Peyer's patch (tissue), 4 donors: ENCODE results near the gene COX7A2L. TPM values are rescaled to one million over a fixed set of nuclear protein-coding genes. Genes with fewer than 3 reads are reported as not detected.

Source experiments
- DNase-seq, 3 donors: peaks; one replicate each; pipeline ENCODE4 v3.0.0-alpha.2; 2017 to 2019
- H3K27ac ChIP-seq, 4 donors: fragments of 200-600 bp; sonication (generic); one replicate each; pipeline ENCODE4 v1.5.1; 2016 to 2019
- H3K27me3 ChIP-seq, 2 donors: fragments of 200-600 bp; sonication (generic); one replicate each; pipeline ENCODE4 v1.5.1; 2019
- H3K36me3 ChIP-seq, 3 donors: fragments of 200-600 bp; sonication (generic); one replicate each; pipeline ENCODE4 v1.5.1; 2016 to 2019
- H3K4me1 ChIP-seq, 4 donors: fragments of 200-600 bp; sonication (generic); one replicate each; pipeline ENCODE4 v1.5.1; 2016 to 2019
- H3K4me3 ChIP-seq, 4 donors: fragments of 200-600 bp; sonication (generic); 1 replicate in 3 of 4; 2 replicates in 1 of 4; pipeline ENCODE4 v1.5.1; 2016 to 2019; ENCODE audit warnings: mild to moderate bottlenecking in 1 of 4
- H3K9me3 ChIP-seq, 4 donors: fragments of 200-600 bp; sonication (generic); one replicate each; pipeline ENCODE4 v1.5.1; 2016 to 2019; ENCODE audit warnings: mild to moderate bottlenecking in 1 of 4
- POLR2A ChIP-seq, 2 donors: fragments of 450-650 bp; IDR thresholded peaks; one replicate each; pipeline ENCODE4 v1.5.1; 2017; ENCODE audit warnings: antibody characterized with exemption in 2 of 2, mild to moderate bottlenecking in 2 of 2, moderate library complexity in 2 of 2
- total RNA-seq, 4 donors: library from RNA; depleted of rRNA; stranded (reverse); fragments of >200 nt; gene quantifications; one replicate each; pipeline ENCODE4 v1.1.0, GENCODE V29; 2016
- TF ChIP-seq, protein P1 (sequence below), 6 experiments: fragments of 450-650 bp in 4 of 6; fragments of 200-600 bp in 2 of 6; sonication (generic) in 1 of 6; IDR thresholded peaks; one replicate each; pipeline ENCODE4 v1.5.1; 2017 to 2019; ENCODE audit warnings: antibody characterized with exemption in 6 of 6, mild to moderate bottlenecking in 3 of 6, moderate library complexity in 1 of 6

The COX7A2L gene
- total RNA-seq, 4 donors from 2014 or later, result 77.3 to 143 (median 101) TPM

DNA sequence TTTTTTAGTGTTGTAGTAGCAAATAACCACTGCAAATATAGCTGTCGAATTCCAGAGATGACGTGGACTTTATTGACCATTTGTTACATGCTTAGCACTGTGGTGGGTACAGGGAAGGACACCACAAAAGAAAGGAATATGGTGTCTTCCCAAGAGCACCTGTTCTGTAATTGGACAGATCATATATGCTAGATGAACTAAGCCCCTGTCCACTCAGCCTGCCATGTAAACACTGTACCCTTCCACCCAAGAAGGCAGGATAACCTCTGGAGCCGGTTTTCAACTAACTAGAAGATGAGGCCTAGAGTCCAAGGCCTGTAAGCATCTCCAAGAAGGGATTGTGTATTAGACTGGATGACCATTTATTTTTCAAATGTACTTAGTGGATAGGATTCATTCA, 44.1 kb downstream of the COX7A2L start:
- no peak for DNase-seq
- H3K9me3 ChIP-seq, result no peaks in the 10 kb centered on the region
- H3K4me1 ChIP-seq, result no peaks in the 10 kb centered on the region
- H3K27ac ChIP-seq, result no peak overlapping the region
- peaks cover 0 to 25% (median 0%) of the 10 kb centered on the region in 3 donors for H3K36me3 ChIP-seq
- no peaks in the 10 kb centered on the region for H3K27me3 ChIP-seq
- H3K4me3 ChIP-seq, result no peak overlapping the region
- no peak for TF ChIP-seq POLR2A (IDR thresholded peaks at IDR 0.05)
- TF ChIP-seq, protein P1, sequence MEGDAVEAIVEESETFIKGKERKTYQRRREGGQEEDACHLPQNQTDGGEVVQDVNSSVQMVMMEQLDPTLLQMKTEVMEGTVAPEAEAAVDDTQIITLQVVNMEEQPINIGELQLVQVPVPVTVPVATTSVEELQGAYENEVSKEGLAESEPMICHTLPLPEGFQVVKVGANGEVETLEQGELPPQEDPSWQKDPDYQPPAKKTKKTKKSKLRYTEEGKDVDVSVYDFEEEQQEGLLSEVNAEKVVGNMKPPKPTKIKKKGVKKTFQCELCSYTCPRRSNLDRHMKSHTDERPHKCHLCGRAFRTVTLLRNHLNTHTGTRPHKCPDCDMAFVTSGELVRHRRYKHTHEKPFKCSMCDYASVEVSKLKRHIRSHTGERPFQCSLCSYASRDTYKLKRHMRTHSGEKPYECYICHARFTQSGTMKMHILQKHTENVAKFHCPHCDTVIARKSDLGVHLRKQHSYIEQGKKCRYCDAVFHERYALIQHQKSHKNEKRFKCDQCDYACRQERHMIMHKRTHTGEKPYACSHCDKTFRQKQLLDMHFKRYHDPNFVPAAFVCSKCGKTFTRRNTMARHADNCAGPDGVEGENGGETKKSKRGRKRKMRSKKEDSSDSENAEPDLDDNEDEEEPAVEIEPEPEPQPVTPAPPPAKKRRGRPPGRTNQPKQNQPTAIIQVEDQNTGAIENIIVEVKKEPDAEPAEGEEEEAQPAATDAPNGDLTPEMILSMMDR (IDR thresholded peaks at IDR 0.05), result no peak

DNA sequence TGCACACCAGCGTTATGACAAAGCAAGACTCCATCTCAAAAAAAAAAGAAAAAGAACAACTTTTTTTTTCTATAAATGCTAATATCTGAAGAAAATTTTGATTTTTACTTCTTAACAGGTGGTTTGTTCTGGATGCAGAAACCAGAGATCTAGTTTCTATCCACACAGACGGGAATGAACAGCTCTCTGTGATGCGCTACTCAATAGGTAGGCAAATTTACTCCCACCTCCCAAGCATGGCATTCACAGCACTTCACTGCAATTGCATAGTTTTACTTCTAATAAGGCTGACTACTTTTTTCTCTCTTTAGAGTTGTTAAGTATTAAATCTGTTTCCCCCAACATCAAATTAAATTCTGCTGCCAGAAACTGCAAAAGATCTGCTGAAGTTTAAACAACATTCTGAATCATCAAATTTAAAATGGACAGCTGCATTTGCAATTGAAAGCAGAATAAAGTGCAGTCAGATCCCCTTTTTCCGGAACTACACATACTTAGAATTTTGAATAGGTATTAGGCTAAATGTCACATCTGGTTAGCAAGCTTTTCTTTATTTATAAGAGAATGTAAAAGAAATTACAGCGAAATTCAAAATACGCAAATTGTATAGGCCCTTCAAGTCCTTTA, 45.1 kb downstream of the COX7A2L start:
- no peaks in the 10 kb centered on the region for H3K27me3 ChIP-seq
- H3K4me1 ChIP-seq, result no peaks in the 10 kb centered on the region
- no peak for DNase-seq
- no peaks in the 10 kb centered on the region for H3K9me3 ChIP-seq
- no peak for TF ChIP-seq POLR2A (IDR thresholded peaks at IDR 0.05)
- TF ChIP-seq, protein P1 (IDR thresholded peaks at IDR 0.05), result no peak
- H3K27ac ChIP-seq, result no peak overlapping the region
- H3K4me3 ChIP-seq, result no peak overlapping the region
- peaks cover 0 to 25% (median 0%) of the 10 kb centered on the region in 3 donors for H3K36me3 ChIP-seq

DNA sequence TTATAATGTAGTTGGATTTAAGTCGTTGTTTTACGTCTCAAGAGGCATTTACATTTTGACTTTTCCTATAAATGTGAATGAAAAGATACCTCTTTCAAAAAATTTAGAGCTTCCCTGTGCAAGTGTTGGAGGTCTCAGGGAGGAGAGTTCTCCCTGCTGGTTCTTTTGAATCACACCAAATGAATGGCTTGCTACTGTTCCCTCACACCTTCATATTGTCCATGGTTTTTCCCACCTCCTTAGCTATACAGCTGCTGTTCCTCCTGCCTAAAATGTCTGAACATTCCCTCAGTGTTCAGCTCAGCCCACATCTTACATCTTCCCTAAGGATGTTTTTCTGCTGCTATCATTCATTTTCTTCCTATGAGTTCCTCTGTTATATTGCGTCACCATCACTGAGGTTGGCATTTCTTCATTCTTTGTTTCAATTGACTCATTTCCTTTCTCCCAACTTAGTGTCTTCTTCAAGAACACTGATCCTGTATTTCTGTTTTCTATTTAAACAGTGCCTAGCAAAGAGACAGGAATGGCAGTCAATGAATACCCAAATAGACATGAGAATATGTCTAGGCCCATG, 46.0 kb downstream of the COX7A2L start:
- peaks cover 0 to 25% (median 0%) of the 10 kb centered on the region in 3 donors for H3K36me3 ChIP-seq
- no peak overlapping the region for H3K27ac ChIP-seq
- no peaks in the 10 kb centered on the region for H3K27me3 ChIP-seq
- TF ChIP-seq, protein P1 (IDR thresholded peaks at IDR 0.05), result no peak
- TF ChIP-seq POLR2A (IDR thresholded peaks at IDR 0.05), result no peak
- H3K4me1 ChIP-seq, result no peaks in the 10 kb centered on the region
- H3K9me3 ChIP-seq, result no peaks in the 10 kb centered on the region
- no peak for DNase-seq
- H3K4me3 ChIP-seq, result no peak overlapping the region

DNA sequence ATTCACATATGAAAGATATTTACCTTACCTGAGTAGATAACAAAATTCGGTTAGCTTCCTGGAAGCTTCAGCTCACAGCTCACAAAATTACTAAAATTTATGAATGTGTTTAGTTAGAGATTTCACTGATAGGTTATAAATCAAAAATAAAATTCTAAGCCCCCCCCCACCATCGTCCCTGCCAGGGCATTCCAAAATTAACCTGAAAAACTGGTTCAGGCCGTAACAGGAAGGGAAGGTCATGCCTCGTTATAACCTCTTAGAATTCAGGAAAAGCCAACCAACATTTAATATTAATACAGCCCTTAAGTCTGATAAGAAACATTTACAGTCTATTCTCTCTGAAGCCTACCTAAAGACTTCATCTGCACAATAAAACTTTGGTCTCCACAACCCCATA, 48.9 kb downstream of the COX7A2L start:
- Histone ChIP-seq H3K4me3 (no peak overlapping the region), H3K27me3 (no peaks in the 10 kb centered on the region), H3K36me3 (peaks cover 0 to 20% (median 0%) of the 10 kb centered on the region in 3 donors), H3K27ac (no peak overlapping the region), H3K4me1 (no peaks in the 10 kb centered on the region), H3K9me3 (no peaks in the 10 kb centered on the region)
- no peak for DNase-seq
- TF ChIP-seq, protein P1 (IDR thresholded peaks at IDR 0.05), result no peak
- no peak for TF ChIP-seq POLR2A (IDR thresholded peaks at IDR 0.05)

DNA sequence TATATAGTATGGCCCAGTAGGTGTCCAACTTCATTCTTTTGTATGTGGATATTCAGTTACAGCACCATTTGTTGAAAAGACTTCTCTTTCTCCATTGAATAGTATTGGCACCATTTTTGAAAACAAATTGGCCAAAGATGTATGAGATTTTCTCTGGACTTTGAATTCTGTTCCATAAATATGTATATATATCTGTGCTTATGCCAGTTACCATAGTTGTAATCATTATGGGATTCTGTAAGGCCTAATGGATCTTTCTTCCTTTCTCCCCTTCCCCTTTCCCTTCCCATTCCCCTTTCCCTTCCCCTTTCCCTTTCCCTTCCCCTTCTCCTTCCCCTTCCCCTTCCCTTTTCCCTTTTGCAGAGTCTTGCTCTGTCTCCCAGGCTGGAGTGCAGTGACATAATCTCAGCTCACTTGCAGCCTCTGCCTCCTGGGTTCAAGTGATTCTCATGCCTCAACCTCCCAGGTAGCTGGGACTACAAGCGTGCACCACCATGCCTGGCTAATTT, 51.0 kb downstream of the COX7A2L start:
- Histone ChIP-seq H3K27me3 (no peaks in the 10 kb centered on the region), H3K9me3 (no peaks in the 10 kb centered on the region), H3K27ac (no peak overlapping the region), H3K36me3 (peaks cover 0 to 19% (median 0%) of the 10 kb centered on the region in 3 donors), H3K4me3 (no peak overlapping the region), H3K4me1 (no peaks in the 10 kb centered on the region)
- no peak for DNase-seq
- TF ChIP-seq POLR2A (IDR thresholded peaks at IDR 0.05), result no peak
- TF ChIP-seq, protein P1 (IDR thresholded peaks at IDR 0.05), result no peak
